ENCODE data around the gene SEMA6A.

Gene SEMA6A, protein sequence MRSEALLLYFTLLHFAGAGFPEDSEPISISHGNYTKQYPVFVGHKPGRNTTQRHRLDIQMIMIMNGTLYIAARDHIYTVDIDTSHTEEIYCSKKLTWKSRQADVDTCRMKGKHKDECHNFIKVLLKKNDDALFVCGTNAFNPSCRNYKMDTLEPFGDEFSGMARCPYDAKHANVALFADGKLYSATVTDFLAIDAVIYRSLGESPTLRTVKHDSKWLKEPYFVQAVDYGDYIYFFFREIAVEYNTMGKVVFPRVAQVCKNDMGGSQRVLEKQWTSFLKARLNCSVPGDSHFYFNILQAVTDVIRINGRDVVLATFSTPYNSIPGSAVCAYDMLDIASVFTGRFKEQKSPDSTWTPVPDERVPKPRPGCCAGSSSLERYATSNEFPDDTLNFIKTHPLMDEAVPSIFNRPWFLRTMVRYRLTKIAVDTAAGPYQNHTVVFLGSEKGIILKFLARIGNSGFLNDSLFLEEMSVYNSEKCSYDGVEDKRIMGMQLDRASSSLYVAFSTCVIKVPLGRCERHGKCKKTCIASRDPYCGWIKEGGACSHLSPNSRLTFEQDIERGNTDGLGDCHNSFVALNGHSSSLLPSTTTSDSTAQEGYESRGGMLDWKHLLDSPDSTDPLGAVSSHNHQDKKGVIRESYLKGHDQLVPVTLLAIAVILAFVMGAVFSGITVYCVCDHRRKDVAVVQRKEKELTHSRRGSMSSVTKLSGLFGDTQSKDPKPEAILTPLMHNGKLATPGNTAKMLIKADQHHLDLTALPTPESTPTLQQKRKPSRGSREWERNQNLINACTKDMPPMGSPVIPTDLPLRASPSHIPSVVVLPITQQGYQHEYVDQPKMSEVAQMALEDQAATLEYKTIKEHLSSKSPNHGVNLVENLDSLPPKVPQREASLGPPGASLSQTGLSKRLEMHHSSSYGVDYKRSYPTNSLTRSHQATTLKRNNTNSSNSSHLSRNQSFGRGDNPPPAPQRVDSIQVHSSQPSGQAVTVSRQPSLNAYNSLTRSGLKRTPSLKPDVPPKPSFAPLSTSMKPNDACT

DNA sequence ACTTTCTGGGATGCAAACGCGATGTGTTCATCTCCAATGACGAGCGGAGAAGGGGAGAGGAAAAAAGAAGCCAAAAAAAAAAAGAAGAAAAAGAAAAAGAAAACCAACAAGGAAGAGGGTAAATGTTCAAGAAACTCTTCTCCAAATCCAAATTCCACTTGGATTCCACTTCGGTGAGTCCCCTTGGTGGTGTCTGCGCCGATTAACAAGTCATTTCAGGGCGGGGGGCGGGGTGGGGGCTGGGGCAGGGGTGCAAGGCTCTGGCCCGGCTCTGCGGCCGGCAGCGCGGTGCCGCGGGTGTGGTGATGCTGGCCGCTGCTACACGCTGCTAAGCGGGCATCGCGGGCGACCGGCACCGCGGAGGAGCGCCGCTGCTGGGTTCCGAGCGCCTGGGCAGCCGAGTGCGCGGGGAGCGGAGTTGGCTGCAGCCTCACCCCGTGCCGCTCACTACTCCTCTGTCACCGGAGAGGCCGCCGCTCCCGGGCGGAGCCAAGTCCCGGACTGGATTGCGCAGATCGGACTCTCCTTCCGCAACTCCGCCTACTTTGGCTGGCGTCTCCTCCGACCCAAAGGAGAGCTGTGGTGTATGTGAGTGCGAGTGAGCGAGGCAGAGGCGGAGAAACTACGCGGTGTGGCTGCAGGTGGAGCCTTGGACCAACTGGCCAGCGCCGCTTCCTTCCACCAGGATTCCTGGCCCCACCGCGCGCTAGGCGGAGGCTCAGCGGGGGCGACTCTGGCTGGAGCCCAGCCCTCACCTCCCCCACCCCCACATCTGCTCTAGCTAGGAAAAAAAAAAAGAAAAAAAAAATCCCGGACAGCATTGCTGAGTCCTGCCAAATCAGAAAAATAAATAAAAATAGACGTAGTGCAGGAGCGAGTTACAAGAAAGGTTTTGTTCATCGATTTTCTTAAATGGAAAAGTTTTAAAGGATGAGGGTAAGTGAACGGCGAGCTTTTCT is at the start of gene SEMA6A:
Gene SEMA6A (minus strand): TSS at position 457 of the 959 bp plus-strand sequence. CDS start 69,879 bp downstream, outside the sequence.
- no peak for DNase-seq (ENCODE audit: low read depth in 2 of 2)

DNA sequence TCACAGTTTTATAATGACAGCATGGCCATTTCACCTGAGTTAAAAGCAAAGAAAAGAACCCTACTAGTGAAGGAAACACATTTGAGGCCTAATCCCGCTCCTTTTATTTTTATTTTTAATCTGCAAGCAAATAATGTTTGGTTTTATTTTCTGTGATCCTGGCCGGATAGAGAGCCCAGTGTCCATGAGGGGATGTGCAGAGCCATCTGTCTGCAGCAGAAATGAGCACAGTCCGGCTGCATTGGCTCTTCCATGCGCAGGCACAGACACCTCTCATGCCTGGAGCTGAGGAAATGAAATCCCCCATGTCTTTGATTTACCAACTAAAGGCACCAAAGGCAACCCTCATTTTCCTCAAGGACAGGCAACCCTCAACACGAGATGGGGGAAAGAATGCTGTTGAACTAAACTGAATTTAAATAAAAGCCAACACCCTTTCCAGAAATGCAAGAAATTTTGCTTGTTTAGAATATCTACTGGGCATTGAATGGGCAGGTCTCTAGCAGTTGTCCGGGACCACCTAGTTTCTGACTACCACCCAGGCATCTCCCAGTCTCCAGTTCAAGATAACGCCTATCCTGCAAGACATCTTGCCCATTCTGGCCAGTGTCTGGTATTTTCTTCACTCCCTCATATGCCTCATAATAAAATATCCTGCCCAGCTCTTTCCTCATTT is 47.9 kb upstream of the SEMA6A start:
- no peak for DNase-seq (ENCODE audit: low read depth in 2 of 2)

DNA sequence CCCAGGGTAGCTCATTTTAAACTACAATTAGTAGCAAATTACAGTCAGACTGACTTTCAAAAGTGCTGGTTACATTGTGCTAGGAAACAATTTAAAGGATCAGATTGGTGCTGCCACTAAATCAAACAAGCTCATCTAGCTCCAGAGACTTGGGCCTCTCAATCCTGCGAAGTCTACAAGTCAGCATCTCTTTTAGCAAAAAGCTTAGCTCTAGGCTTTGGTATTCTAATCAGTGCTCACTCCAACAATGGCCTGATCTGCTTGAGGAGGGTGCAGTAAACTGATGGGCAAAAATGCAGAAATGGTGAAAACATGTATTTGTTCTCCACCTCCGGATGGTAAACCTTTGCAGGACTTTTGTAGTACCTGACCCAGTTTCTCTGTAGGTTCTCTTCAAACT is 47.0 kb upstream of the SEMA6A start:
- no peak for DNase-seq (ENCODE audit: low read depth in 2 of 2)

DNA sequence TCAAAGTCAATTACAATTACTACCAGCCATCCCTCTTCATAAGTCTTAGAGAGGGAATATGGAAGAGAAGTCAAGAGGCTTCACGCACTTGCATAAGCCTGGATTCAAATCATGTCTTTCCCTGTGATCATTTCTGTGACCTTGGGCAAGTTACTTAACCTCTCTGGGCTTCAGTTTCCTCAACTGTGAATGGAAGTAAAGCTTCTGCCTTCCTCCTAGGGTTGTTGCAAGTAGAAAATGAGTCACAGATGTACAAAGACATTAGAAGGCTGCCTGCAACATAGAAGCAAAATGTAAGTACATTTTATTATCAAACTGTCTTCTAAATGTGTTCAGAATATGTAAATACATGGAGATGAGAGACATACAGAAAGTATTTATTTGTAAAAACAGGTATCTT is 42.3 kb upstream of the SEMA6A start:
- DNase-seq (ENCODE audit: low read depth in 2 of 2) = no peak

DNA sequence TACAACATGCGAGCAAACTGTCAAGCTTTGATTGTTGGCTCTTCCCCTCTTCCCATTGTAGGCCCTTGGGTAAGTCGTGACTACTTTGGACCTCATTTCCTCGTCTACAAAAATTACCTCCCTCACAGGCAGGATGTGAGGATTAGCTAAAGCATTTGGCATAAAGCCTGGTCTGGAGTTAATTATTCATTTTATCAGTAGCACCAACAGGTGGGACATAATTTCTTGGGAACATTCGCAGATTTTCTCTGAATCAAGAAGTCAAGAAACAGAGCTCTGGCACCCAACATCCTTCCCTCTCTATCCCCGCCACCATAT is 39.9 kb upstream of the SEMA6A start:
- DNase-seq (ENCODE audit: low read depth in 2 of 2) = no peak

DNA sequence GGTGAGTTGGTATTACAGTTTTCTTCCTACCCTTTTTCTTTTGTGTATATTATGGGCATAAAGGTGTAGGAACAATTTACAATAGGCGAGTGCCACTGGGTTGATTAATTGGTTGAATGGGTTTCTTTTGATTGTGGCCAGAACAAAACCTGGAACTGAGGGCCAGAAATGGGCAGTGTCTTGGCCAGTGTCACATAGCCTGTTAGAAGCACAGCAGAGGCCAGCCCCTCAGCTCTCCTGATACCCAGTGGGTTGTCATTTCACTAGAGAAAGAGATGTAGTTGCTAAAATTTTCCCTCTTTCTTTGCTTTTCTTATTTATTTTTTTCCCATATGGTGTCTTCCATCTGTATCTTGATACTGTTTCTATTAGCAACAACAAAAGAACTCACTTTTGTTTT is 38.8 kb upstream of the SEMA6A start:
- DNase-seq (ENCODE audit: low read depth in 2 of 2) = no peak

DNA sequence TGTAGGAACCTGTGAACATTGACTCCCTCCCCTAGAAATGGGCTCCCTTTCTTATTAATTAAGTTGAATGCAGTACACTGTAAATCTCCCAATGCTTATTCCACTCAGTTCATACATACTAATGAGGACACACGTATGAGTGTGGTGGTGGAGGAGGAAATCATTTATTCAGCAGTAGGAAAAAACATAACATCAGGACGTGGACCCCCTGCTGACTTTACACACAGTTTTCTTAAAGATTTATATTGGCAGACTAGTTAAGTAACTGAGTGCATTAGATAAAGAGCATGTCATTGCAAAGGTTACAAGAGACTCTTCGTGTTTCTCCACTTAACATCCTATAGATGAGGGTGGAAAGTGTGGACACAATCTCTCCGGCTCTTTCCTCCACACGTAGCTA is 37.8 kb upstream of the SEMA6A start:
- no peak for DNase-seq (ENCODE audit: low read depth in 2 of 2)

DNA sequence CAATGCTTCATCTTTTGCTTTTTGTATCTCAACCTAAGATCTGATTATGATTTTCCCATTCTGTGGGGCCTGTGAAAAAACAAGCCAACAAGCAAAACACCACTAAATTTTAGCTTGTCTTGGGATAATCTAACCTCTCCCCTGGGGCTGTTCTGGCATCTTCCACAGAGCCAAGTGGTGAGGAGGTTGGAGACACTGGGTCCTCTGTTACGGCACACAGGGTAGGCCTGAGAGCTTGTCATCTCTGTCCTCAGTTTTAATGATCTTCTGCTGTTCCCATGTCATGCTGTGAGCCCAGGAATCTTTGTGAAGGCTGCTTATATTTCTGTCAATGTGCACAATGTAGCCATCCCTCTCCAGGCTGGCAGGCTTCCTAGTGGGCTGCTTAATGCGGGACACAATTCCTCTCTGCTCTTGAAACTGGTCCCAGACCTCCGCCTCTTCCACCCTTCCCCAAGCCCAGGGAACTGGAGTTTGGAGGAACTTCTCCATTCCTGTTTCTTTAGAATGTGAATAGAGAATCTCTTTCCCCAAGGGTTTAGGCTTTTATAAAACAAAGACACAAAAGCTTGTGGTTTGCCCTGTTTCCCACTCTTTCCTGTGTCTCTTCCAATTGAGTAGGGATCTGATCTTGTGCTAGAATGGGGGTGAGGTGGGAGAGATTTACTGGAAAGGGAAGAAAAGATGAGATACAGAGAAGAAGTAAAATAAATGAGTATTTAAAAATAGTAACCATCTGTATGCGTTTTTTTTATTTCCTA is 30.9 kb upstream of the SEMA6A start:
- no peak for DNase-seq (ENCODE audit: low read depth in 2 of 2)

DNA sequence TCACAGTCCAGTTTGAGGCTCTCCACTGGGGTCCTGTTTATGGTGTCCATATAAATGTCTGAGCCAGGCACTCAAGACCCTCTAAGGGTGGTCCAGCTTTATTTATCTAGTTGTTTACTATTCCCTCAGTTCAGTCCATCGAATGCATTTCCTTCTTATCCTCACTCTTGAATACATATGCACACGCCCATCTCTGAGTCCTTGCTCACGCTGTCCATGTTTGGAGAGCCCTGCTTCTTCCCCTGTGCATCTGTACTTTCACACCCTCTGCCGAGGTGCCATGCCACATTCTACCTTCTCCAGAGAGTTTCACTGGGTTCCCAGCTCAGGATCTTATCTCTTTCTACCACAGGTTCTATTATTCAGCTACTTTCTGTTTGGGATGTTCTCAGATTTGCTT is 30.2 kb upstream of the SEMA6A start:
- DNase-seq (ENCODE audit: low read depth in 2 of 2) = no peak

DNA sequence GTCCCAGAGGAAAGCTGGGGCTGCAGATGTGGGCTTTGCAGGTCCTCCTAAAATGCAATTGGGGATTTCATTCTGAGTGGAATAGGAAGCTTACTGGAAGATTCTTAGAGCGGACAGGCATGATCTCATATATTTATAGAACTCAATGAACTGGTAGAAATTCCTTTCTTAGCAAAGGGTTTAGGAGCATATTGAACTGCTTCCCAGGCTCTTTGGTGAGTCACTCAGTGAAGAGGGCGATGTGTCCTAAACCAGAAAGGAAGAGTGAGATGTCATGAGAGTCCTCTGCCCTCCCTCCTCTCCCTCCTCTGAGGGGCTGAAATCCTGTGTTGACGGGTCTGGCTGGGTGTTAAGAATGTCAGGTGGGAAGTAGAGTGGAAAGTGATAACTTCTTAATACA is 26.3 kb upstream of the SEMA6A start:
- DNase-seq (ENCODE audit: low read depth in 2 of 2) = no peak

DNA sequence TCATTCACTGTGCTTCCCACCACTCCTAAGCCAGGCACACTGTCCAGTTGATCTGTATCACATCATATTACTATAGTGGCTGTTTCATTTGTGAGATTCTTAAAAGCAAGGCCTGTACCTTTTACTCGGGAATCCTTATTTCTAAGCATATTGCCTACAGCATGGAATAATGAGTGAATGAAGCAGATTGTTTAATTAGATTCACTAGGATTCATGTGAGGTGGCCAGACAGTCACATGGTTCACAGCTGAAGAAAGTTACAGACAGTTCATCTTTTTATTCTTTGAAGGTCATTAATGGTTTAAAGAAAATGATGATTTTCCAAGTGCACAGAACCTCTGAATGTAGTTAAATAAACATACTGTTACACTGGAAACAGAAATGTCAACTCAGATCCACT is 24.3 kb upstream of the SEMA6A start:
- no peak for DNase-seq (ENCODE audit: low read depth in 2 of 2)

DNA sequence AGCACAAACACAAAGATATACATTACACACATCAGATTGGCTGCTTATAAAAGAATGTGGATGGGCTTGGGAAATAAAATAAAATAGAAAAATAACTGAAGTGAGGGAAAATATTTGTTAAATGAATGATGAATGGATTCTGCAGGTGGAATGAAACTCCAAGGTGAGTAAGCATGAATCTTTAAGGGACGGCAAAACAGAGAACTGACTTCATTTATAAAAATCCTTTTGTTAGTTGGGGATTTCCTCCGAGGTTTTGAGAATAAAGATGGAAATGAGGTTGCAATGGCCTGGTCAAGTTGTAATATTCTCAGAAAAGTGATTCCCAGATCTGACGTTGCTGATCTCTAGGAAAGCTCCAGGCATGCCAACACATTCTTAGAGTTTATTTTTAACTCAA is 20.9 kb upstream of the SEMA6A start:
- DNase-seq (ENCODE audit: low read depth in 2 of 2) = no peak

DNA sequence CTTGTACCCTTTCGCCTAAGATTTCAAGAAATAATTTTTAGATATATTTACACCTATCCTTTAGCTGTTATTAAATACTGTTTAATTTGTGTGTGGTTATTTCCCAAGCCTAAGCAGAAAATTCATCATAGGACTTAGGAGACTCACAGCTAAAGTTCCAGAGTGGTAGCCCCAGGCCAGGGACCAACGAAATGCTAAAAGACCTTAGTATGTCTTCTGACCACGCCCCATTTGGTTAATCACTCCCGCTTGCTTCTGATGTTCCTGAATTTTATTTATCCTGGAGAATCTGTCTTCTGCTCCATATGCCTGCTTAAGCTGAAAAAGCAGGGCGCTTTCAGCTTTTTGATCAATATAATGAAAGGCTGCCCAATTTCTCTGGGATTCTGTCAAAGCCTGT is 18.7 kb upstream of the SEMA6A start:
- no peak for DNase-seq (ENCODE audit: low read depth in 2 of 2)

DNA sequence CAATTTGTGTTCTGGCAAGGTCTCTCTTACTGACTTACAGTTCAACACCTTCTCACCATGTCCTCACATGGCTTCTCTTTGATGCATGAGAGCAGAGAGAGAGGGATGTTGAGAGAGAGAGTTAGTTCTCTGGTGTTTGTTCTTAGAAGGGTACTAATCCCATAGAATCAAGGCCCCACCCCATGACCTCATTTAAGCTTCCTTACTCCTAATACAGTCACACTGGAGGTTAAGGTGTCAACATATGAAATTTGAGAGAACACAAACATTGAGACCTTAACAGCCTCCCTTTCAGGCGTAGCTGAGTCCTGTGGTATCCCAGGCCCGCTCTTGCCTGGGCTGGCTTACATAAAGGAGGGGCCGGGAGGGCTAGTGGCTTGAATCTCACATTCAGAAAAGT is 10.6 kb upstream of the SEMA6A start:
- DNase-seq (ENCODE audit: low read depth in 2 of 2) = no peak

DNA sequence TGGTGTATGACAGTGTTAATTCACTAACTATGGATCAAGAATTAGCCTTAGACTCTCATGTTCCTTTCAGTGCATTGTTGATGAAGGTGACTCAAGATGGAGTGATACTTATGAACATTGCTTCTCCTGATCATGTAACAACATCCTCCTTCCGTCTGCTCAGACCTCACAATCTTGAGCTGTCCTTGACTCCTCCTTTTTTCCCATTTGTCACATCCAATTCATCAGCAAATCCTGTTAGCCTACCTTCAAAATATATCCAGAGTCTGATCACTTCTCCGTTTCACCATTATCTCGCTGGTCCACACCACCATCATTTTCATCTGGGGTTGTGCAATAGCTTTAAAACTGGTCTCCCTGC is 9.2 kb upstream of the SEMA6A start:
- DNase-seq (ENCODE audit: low read depth in 2 of 2) = no peak

DNA sequence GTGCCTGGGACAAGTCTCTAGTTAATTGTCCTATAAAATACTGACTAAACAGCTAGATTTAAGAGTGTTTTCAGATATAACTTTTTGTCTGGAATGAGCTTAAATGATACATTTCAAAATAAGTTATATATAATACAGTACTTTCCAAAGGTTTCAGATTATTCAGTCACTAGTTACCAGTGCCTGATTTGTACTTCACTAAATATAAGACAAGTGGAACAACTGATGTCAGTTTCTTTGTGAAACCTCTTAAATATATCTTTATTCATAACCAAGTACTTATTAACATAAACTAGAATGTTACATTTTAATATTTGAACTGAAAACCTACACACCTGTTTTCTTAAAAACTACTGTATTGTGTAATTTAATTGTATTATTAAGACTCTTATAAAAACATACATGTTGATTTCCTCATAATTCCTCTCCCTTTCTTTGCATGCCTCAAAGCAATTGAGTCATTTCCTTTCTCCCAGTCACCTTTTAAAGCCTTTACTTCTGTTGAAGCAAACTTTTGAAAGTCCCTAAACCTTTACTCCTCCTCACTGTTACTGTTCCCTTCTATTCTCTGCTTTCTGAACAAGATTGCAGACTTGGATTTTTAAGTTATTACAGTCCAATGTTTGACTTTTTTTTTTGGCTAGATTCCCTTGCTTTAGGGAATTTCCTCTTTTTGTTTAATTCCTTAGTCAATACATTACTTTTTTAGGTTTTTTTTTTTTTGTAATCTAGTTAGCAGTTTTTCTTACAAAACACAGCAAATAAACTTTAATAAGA is 8.7 kb upstream of the SEMA6A start:
- no peak for DNase-seq (ENCODE audit: low read depth in 2 of 2)

DNA sequence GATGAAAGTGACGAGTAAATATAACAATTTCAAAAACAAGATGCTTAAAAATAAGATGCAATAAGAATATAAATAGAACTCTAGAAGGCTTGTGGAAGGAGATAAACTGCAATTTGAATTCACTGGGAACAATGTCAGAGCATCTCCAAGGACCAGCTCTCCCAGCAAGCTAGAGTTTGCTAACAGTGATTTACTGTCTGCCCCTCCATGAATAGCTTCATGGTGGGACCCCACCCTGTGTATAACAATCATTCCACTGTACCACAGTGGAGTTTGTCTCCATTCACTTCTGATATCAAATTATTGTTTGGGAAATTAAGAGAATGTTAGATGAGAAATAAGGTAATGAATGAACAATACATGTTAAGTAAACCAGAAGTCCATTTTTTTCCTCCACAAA is 7.3 kb upstream of the SEMA6A start:
- DNase-seq (ENCODE audit: low read depth in 2 of 2) = no peak

DNA sequence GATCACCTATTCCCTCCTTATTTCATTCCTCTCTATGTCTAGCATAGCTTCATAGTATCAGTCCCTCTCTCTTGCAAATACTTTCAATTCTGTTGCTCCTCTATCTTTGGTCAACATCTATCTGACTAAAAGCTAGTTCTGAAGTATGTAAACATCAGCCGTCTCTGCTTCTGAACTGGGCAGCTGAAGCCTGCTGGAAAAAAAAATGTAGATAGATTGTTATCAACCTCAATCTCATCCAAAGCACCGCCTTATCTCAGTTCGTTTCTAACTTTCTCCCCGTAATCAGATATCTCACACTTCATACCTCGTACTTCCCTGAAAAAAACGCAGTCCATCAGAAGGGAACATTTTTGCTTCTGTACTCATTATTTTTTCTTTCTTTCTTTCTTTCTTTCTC is 4.5 kb upstream of the SEMA6A start:
- no peak for DNase-seq (ENCODE audit: low read depth in 2 of 2)

DNA sequence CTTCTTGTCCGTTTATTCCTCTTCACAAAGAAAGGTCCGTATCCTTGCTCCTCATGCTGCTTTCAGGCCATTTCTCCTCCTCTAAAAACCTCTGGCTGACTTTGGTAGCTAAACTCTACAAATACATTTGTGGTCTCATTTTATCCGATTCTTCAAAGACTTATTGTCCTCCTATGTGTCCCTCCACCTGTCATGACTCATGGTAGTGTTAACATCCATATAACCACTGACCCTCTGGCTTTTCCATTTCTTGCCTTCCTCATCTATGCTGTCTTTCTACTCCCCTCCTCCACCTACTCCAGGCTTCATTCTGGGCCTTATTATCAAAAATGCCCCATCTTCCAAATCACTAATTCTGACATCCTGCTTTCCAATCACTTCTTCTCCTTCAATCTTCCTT is 4.1 kb upstream of the SEMA6A start:
- no peak for DNase-seq (ENCODE audit: low read depth in 2 of 2)

Measured in stimulated activated CD8-positive, alpha-beta memory T cell treated with anti-CD3 and anti-CD28 coated beads, Interleukin-2, amount 100 ng/mL, for 1 hour (primary cell).